Breast epithelium (tissue), 4 donors: ENCODE measurements around the gene OR2AJ1. TPM values are rescaled to one million over a fixed set of nuclear protein-coding genes. Genes with fewer than 3 reads are reported as not detected.

ENCODE experiments used
- DNase-seq, 2 donors: peaks; one replicate each; pipeline ENCODE4 v3.0.0-alpha.2; 2019; ENCODE audit warnings: low spot score in 2 of 2
- H3K27ac ChIP-seq, 2 donors: fragments of 200-600 bp; sonication (generic) in 1 of 2; one replicate each; pipeline ENCODE4 v1.5.1; 2016 to 2019; ENCODE audit warnings: mild to moderate bottlenecking in 1 of 2
- H3K27me3 ChIP-seq, 2 donors: fragments of 200-600 bp; sonication (generic) in 1 of 2; one replicate each; pipeline versions ENCODE4 v1.5.1 to v1.6.0; 2017 to 2019; ENCODE audit warnings: control low read depth in 1 of 2, mild to moderate bottlenecking in 1 of 2
- H3K36me3 ChIP-seq: fragments of 200-600 bp; one replicate; pipeline ENCODE4 v1.5.1; 2019
- H3K4me1 ChIP-seq, 2 donors: fragments of 200-600 bp; sonication (generic); one replicate each; pipeline ENCODE4 v1.5.1; 2016 to 2019; ENCODE audit warnings: control low read depth in 1 of 2
- H3K4me3 ChIP-seq, 3 donors: fragments of 200-600 bp; sonication (generic); 1 replicate in 2 of 3; 2 replicates in 1 of 3; pipeline ENCODE4 v1.5.1; 2016 to 2019; ENCODE audit warnings: mild to moderate bottlenecking in 3 of 3, moderate library complexity in 2 of 3
- H3K9me3 ChIP-seq, 2 donors: fragments of 200-600 bp; sonication (generic) in 1 of 2; one replicate each; pipeline ENCODE4 v1.5.1; 2016 to 2019; ENCODE audit warnings: control low read depth in 1 of 2
- CTCF ChIP-seq, 3 donors: fragments of 450-650 bp; IDR thresholded peaks; one replicate each; pipeline ENCODE4 v1.5.1; 2016 to 2017; ENCODE audit warnings: antibody characterized with exemption in 3 of 3, mild to moderate bottlenecking in 3 of 3, moderate library complexity in 3 of 3
- POLR2A ChIP-seq: fragments of 450-650 bp; IDR thresholded peaks from one replicate; pipeline ENCODE4 v1.6.1; 2016; ENCODE audit warnings: antibody characterized with exemption, mild to moderate bottlenecking, moderate library complexity
- POLR2AphosphoS5 ChIP-seq, 3 donors: sonication (generic); formaldehyde crosslinking; IDR thresholded peaks; one replicate each; pipeline ENCODE4 v1.6.1; 2017; ENCODE audit warnings: antibody characterized with exemption in 3 of 3
- intact Hi-C: fragments of 100-400 bp; cut with DNase I; formaldehyde crosslinking; loops from one replicate; pipeline ENCODE4 v1.15.1; 2023; ENCODE audit warnings: low total_unique reads
- total RNA-seq, 3 donors: library from RNA; depleted of rRNA; stranded (reverse); fragments of >200 nt; gene quantifications; one replicate each; pipeline ENCODE4 v1.1.0, GENCODE V29; 2016

OR2AJ1 gene
- total RNA-seq, 3 donors from 2014 or later = not detected

- TF ChIP-seq POLR2AphosphoS5 (IDR thresholded peaks at IDR 0.05) = no peak
- no peak for TF ChIP-seq POLR2A
- no peak for TF ChIP-seq CTCF (IDR thresholded peaks at IDR 0.05)
- intact Hi-C loops = no loop called here
- Histone ChIP-seq H3K27ac (no peak overlapping the region), H3K4me1 (no peaks in the 10 kb centered on the region), H3K4me3 (no peak overlapping the region), H3K9me3 (no peaks in the 10 kb centered on the region), H3K36me3 (no peaks in the 10 kb centered on the region), H3K27me3 (no peaks in the 10 kb centered on the region)
- no peak for DNase-seq
These were observed 28.7 kb downstream of the OR2AJ1 start for GRCh38 chr1:247953408-247953807.

- TF ChIP-seq POLR2AphosphoS5 (IDR thresholded peaks at IDR 0.05) (no peak), POLR2A (no peak), CTCF (IDR thresholded peaks at IDR 0.05) (no peak)
- intact Hi-C loops = no loop called here
These were observed 37.1 kb downstream of the OR2AJ1 start for GRCh38 chr1:247961791-247962190.

GRCh38 chr1:247962911-247963588 is 38.4 kb downstream of the OR2AJ1 start:
- DNase-seq = peak in 1 of 2 donors; percentile 56
- Histone ChIP-seq H3K27ac (peak overlapping the region; percentile 40 to 69), H3K27me3 (no peaks in the 10 kb centered on the region), H3K4me1 (no peaks in the 10 kb centered on the region), H3K9me3 (no peaks in the 10 kb centered on the region), H3K36me3 (no peaks in the 10 kb centered on the region), H3K4me3 (no peak overlapping the region)
- intact Hi-C loops = no loop called here
- TF ChIP-seq POLR2A = no peak
- TF ChIP-seq POLR2AphosphoS5 (IDR thresholded peaks at IDR 0.05) = no peak
- TF ChIP-seq CTCF (IDR thresholded peaks at IDR 0.05) = no peak

More at GRCh38 chr1:247961791-247962190, 37.1 kb downstream of the OR2AJ1 start:
- no peak for DNase-seq
- H3K27me3 ChIP-seq = no peaks in the 10 kb centered on the region
- no peaks in the 10 kb centered on the region for H3K4me1 ChIP-seq
- H3K4me3 ChIP-seq = no peak overlapping the region
- H3K36me3 ChIP-seq = no peaks in the 10 kb centered on the region
- H3K27ac ChIP-seq = peak overlapping the region in 1 of 2 donors; percentile 43
- H3K9me3 ChIP-seq = no peaks in the 10 kb centered on the region

- intact Hi-C loops = no loop called here
- Histone ChIP-seq H3K4me3 (no peak within 1 kb of the TSS), H3K4me1 (no peaks in the 10 kb centered on the region), H3K36me3 (no peaks in the 10 kb centered on the region), H3K27ac (no peak within 1 kb of the TSS), H3K27me3 (no peaks in the 10 kb centered on the region), H3K9me3 (no peaks in the 10 kb centered on the region)
- DNase-seq = no peak
- TF ChIP-seq POLR2A (no peak), CTCF (IDR thresholded peaks at IDR 0.05) (no peak)
These were observed 40.2 kb downstream of the OR2AJ1 start, which contains the start of gene OR2AK2 for GRCh38 chr1:247964933-247965332. Gene OR2AK2 (plus strand): TSS chr1:247965233. CDS start chr1:247965377, 144 bp downstream.

GRCh38 chr1:247966532-247967204 is 42.0 kb downstream of the OR2AJ1 start:
- Histone ChIP-seq H3K4me1 (no peaks in the 10 kb centered on the region), H3K27me3 (no peaks in the 10 kb centered on the region), H3K4me3 (no peak overlapping the region), H3K9me3 (no peaks in the 10 kb centered on the region), H3K27ac (no peak overlapping the region), H3K36me3 (no peaks in the 10 kb centered on the region)
- no peak for TF ChIP-seq POLR2A
- no peak for TF ChIP-seq POLR2AphosphoS5 (IDR thresholded peaks at IDR 0.05)
- TF ChIP-seq CTCF (IDR thresholded peaks at IDR 0.05) = no peak
- intact Hi-C loops = no loop called here
- DNase-seq = no peak
